DOHH2 (cell line): ENCODE measurements around the gene DALRD3.

Experiments
- CTCF ChIP-seq: fragments of 200-600 bp; sonication (generic); IDR thresholded peaks from one replicate; pipeline ENCODE4 v1.5.1; 2014; ENCODE audit warnings: antibody characterized with exemption, mild to moderate bottlenecking, low read depth, low read length; ENCODE audit not compliant: poor library complexity, severe bottlenecking
- EZH2phosphoT487 ChIP-seq: fragments of 200-600 bp; sonication (generic); IDR thresholded peaks from 2 replicates; pipeline ENCODE4 v1.6.1; 2017; ENCODE audit warnings: borderline replicate concordance, mild to moderate bottlenecking, antibody characterized with exemption, low read length, moderate library complexity, mixed read lengths

GRCh38 chr3:49004352-49005302 lies 13.8 kb downstream of the DALRD3 start:
- TF ChIP-seq CTCF (no peak), EZH2phosphoT487 (no peak)
